IPS DF 4.7 (cell line): ENCODE measurements around the gene ADNP.

Experiments
- DNase-seq: peaks from one replicate; pipeline ENCODE4 v3.0.0-alpha.2; 2013; ENCODE audit warnings: low spot score; ENCODE audit errors: extremely low read depth

ADNP gene

DNA sequence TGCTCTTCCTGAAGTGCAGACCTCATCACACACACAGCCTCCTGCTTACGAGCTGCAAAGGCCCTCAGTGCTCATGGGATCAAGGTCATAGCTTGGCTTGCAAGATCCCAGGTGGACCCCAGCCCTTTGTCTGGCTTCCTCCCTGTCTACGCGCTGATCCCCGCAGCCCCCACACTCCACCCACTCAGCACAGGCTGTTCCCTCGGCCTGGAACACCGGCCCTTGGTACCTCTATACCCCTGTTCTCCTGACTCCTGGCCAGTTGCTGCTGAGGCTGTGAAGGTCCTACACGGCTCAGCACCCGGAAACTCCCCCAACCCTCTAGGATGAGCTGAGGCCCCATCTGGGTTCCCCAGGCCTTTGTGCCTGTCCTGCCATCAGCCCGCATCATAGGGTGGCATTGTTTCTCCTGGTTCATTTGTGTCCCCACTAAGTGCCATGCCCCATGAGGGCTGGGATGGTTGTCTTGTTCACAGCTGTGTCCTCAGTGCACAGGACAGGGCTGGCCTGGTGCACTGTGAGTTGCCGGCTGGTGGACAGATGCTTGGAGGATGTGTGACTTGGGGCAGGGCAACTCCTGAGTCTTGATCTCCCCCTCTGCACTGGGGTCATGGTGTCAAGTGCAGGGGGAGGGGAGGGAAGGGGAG lies 57.0 kb downstream of the ADNP start:
- no peak for DNase-seq

DNA sequence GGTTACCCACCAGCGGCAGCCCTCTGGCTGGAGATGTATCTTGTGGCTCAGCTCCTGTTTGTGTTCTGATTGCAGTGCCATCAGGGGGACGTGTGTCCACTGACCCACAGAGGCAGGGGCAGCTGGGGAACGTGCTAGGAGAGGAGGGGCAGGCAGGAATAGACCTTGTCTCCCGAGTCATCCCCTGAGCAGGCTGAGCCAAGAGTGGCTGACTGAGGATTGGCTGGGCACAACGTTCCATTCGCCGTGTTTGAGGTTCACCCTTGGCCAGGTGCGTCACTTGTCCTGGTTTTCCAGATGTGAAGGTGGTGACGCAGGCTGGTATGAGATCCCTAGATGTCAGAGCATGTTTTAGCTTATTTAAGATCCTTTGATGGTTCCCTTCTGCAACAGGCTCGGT lies 57.7 kb downstream of the ADNP start:
- no peak for DNase-seq

- no peak for DNase-seq
Measured at GRCh38 chr20:50872560-50873425, 58.4 kb downstream of the ADNP start.

DNA sequence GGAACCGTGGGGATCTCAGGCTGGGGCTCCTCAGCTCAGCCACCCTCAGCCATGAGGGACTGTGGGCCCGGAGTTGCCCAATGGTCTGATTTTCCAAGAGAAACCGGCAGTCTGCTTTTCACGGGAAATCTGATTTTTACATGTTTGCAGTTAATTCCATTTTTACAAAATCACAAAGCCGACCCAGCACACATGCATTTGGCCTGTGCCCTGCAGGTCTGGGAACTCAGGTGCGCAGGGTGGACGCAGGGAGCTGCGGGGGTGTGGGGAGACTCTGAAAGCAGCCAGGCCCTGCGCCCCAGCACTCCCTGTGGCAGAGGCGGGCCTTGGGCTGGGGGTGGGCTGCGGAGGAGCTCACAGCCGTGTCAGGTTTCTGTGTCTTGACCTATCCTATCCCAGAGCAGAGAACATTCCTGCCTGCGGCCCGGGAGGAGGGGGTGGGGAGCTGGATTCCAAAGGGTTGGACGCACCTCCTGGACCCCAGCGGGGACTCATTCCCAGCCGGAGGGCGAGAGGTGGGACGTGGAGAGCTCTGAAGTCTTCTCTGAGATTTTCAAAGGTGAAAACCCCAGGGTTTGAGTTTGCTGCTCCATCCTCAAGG lies 60.6 kb downstream of the ADNP start:
- peak; percentile 74 for DNase-seq

DNA sequence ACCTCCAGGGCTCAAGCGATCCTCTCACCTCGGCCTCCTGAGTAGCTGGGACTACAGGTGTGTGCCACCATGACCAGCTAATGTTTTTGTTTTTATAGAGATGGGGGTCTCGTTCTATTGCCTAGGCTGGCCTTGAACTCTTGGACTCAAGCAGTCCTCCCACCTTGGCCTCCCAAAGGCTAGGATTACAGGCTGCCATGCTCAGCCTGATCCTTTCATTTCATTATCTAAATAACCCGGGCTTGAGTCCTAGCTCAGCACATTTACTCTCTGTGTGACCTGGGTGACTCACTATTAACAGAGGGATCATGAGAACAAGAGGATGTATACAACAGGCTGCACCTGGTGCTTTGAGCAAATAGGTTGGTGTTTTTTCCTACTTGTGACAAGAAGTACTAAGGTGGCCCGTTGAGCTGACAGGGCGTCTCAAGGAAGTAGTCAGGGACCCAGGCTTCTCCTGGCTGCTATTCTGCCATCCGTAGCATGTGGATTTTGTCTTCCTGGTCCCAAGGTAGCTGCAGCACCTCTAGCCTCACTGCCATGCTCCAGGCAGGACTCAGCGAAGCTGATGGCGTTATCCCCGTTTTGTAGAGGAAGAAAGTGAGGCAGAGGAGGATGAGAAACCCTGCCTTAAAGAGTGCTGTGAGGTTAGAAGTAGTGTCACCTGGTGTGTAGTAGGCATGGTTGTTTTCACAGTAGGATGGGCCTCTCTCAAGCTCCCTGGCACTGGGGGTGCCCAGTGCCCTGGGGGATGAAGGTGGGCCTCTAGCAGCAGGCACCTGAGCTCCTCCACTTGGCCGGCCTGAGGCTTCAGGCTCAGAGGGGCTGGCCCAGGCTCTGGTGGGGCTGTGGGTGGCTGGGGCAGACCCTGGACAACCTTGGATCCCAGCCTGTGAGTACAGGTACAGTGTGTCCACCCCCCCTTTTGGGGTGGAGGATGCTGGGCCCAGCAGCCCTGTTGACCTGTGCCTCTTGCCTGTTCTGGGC lies 62.4 kb downstream of the ADNP start:
- no peak for DNase-seq

- no peak for DNase-seq
Measured at GRCh38 chr20:50867805-50868204, 63.4 kb downstream of the ADNP start.

DNA sequence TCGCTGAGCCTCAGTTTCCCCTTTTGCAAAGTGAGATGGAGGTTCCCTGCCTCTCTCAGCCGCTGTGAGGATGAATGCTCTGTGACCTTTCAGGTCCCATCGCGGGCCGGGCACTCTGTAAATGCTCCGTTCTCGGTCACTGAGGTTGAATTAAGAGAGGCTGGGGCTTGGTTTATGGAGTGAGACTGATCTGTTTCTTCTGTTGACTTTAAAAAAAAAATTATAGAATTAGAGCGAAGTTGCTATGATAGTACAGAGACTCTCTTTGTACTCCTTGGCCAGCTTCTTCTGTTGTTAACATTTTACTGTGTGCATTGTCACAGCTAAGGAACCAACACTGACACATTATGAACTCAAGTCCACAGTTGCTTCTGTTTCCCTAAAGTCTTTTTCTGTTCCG lies 64.4 kb downstream of the ADNP start:
- DNase-seq = no peak

GRCh38 chr20:50866036-50866685 lies 65.1 kb downstream of the ADNP start:
- no peak for DNase-seq

DNA sequence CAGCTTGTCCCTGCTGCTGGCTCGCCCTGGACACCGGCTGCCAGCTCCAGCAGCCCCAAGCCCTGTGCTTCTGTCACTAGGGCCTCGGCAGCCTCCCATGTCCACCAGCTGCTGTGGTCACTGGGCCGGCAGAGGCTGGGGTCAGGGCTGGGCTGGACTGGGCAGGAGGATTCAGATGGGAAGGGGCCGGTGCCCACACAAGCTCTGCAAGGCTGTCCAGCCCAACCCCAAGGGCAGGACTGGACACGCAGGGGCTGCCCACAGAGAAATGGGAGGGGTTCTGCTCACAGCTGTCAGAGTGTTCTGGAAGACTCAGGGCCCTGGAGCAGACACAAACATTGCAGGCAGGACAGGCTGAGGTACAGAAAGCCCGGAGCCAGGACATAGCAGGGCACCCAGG lies 65.6 kb downstream of the ADNP start:
- no peak for DNase-seq

GRCh38 chr20:50865114-50865513 lies 66.1 kb downstream of the ADNP start:
- DNase-seq = no peak

DNA sequence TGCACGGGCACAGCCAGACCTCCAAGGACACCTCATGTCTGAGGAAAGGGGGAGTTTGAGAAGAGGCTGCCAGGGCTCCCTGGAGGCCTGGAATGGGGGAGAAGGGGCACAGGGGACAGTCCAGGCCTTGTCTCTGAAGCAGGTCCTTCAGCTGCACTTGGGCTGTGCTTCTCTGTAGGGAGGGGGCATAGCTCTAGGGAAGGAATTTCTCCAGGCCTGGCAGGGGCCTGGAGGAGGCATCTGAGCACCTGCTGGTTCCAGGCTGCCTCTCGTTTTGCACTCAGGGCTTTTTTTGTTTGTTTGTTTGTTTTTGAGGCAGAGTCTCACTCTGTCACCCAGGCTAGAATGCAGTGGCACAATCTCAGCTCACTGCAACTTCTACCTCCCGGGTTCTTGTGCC lies 68.7 kb downstream of the ADNP start:
- DNase-seq = no peak

DNA sequence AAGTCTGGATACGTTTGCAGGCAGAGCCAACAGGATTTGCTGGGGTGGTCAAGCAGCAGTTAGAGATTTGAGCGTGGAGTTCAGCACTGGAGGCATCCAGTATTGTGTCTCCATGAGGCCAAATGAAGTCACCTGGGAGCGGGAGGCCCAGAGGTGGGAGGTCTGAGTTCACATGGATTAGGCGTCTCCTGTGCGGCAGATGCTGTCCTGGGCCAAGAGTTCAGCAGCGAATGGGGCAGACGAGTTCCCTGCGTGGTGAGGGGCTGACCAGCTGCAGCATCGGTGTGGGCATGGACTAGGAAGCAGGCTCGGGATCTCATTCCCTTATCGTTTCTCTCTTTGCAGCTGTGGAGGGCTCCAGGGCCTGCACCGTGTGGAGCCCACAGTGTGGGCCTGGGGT lies 70.2 kb downstream of the ADNP start:
- no peak for DNase-seq

GRCh38 chr20:50859161-50859560 lies 72.1 kb downstream of the ADNP start:
- no peak for DNase-seq

- DNase-seq = no peak
Measured at GRCh38 chr20:50858525-50858924, 72.7 kb downstream of the ADNP start.

DNA sequence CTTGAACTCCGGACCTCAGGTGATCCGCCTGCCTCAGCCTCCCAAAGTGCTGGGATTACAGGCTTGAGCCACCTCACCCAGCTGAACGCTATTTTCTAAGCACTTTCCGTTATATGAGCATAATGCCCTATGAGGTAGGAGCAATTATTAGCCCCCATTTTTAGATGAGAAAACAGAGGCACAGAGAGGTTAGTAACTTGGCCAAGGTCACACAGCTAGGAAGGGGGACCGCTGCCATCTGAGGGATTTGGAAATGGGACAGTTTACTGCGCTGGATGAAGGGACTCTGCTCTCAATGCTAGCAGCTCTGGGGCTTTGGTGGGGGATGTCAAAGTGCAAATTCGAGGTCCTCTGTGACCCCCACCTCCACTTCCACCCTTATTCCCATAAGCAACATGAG lies 73.9 kb downstream of the ADNP start:
- no peak for DNase-seq

DNA sequence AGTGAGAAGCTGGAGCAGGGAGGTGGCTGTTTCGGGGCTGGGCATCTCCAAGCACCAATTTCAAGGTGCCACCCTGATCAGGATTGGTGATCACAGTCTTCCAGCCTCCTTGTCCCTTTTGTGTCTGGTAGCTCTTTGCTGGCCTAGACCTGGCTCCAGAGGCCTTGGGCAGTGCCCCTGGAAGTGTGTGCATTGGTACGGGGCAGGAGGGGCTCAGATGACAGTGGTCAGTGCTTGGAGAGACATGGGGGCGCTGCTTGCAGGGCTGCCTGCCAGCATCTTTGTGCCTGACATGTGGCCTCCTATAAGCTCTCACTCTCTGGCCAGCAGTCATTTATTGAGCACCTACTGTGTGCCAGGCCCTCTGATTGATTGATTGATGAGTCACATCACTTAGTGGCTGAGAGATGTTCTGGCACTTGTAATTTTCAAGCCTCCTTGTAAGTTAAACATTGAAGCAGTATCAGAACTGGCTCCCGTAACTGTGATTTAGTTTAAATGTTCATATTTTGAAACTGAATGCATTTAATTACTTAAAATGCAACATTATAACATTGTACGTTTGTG lies 74.7 kb downstream of the ADNP start:
- no peak for DNase-seq

DNA sequence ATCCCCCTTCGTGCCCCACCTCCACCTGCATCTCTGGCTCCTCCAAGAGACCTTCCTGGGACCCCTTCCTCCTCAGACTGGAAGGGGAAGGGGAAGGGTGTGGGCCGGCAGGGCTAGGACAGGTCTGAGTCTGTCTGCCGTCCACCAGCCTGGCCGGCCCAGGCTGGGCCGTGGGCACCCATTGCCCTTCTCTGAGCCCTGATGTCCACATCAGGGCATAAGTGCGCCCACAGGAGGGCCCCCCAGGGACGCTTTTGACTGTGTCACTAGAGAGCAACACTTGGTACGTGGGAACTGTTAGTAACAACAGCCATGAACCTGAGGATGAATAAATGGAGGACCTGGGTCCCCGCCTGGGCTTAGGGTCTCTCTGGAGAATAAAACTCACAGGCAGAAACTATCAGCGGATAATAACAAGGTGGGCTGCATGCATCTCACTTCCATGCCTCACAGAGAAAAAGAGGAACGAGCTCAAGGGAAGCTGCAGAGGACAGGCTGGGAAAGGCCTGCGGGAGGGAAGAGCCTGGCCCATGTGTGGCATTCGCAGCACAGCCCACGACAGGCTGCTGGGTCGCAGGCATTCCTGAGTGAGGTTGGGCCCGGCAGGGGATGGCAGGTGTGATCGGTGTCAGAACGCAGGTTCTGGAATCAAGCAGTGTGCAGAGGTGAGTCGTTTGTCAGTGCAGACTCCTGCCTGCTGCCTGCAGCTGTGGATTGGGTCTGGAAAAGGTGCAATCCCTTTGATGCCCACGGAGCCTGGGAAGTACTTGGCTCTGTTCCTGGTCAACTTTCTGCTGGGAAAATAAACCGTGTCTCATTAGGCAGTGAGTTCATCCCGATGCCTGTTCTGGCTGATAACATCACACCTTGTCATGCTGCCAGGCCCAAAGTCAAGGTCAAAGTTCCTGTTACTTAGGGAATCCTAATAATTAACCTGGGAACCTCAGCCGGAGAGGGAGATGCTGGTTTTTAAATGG lies 75.5 kb downstream of the ADNP start:
- DNase-seq = no peak

- DNase-seq = no peak
Measured at GRCh38 chr20:50854506-50855249, 76.6 kb downstream of the ADNP start.

DNA sequence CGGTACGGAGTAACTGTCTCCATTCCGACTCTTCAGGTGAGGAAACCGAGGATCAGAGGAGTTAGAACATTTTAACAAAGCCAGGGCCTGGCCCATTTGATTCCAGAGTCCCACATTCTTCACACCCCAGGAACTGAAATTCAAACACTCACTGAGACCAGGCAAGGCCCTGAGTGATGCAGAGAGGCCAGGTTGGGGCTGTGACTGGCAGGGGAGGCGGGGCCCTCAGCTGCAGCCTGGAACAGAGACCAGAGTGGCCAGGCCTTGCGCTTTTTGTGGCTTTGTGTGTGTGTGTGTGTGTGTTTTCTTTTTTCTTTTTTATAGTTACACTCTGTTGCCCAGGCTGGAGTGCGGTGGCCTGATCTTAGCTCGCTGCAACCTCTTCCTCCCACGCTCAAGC lies 79.2 kb downstream of the ADNP start:
- no peak for DNase-seq
